Upper lobe of right lung (tissue), 1 donor: ENCODE results near the gene HDHD5. TPM values are rescaled to one million over a fixed set of nuclear protein-coding genes. Genes with fewer than 3 reads are reported as not detected.

Experiments
- ATAC-seq: fragments of 200-7000 bp; cut with Tn5 transposase; one replicate; pipeline ENCODE4 v1.9.1; 2020; ENCODE audit warnings: mild to moderate bottlenecking, moderate library complexity
- DNase-seq: peaks from one replicate; pipeline ENCODE4 v3.0.0-alpha.2; 2020
- H3K27ac ChIP-seq: fragments of 200-600 bp; one replicate; pipeline ENCODE4 v1.8.0; 2022
- H3K27me3 ChIP-seq: fragments of 200-600 bp; one replicate; pipeline ENCODE4 v1.8.0; 2022; ENCODE audit warnings: mild to moderate bottlenecking
- H3K36me3 ChIP-seq: fragments of 200-600 bp; one replicate; pipeline ENCODE4 v1.8.0; 2022
- H3K4me1 ChIP-seq: fragments of 200-600 bp; one replicate; pipeline ENCODE4 v1.8.0; 2022
- H3K4me3 ChIP-seq: fragments of 200-600 bp; one replicate; pipeline ENCODE4 v1.8.0; 2022; ENCODE audit warnings: mild to moderate bottlenecking
- H3K9me3 ChIP-seq: fragments of 200-600 bp; one replicate; pipeline ENCODE4 v1.8.0; 2022
- CTCF ChIP-seq: fragments of 200-600 bp; IDR thresholded peaks from one replicate; pipeline ENCODE4 v1.8.0; 2022; ENCODE audit warnings: antibody characterized with exemption
- intact Hi-C: fragments of 100-400 bp; cut with DNase I; formaldehyde crosslinking; loops from one replicate; pipeline ENCODE4 v1.11.0; 2022
- long read RNA-seq: library from polyadenylated mRNA; unstranded; transcript quantifications from one replicate; pipeline ENCODE4 v2.0.0, GENCODE V29; 2021
- total RNA-seq: library from RNA; stranded (reverse); fragmentation: NEBNext Ultra II Directional; extraction: Animal tissue kit (Norgen Biotek cat#: 25700); gene quantifications from one replicate; pipeline ENCODE4 v1.2.1, GENCODE V29; 2021
- donor health status: DM: no; HTN: yes; CAD: no; lungs with severe emphysema.

Gene HDHD5
- 22.7 TPM for total RNA-seq
- long read RNA-seq, transcript HDHD5-202 (8 exons, 1,799 nt) = major isoform, 45 of 85 reads
- long read RNA-seq, partial matches to known transcripts = 9 of 85 reads
- long read RNA-seq, other reads (novel, unspliced or antisense) = 30 of 85 reads

GRCh38 chr22:17158568-17159503 is at the start of gene HDHD5:
TSS of gene HDHD5 (minus strand) at chr22:17159277. CDS start at chr22:17159251, 26 bp downstream.
- H3K4me3 ChIP-seq = peak within 1 kb of the TSS; percentile 77
- intact Hi-C loops = no loop called here
- H3K27me3 ChIP-seq = no peaks in the 10 kb centered on the region
- H3K27ac ChIP-seq = peak within 1 kb of the TSS; percentile 86
- peaks cover 17% of the 10 kb centered on the region for H3K4me1 ChIP-seq
- H3K36me3 ChIP-seq = no peaks in the 10 kb centered on the region
- TF ChIP-seq CTCF = no peak
- H3K9me3 ChIP-seq = no peaks in the 10 kb centered on the region
- peak; percentile 96 for DNase-seq
- peak; percentile 95 for ATAC-seq

- Histone ChIP-seq H3K4me1 (no peaks in the 10 kb centered on the region), H3K27me3 (no peaks in the 10 kb centered on the region), H3K4me3 (no peak overlapping the region), H3K9me3 (no peaks in the 10 kb centered on the region), H3K36me3 (peaks cover 3% of the 10 kb centered on the region), H3K27ac (no peak overlapping the region)
- intact Hi-C loops = no loop called here
- ATAC-seq (peak; percentile 38), DNase-seq (no peak)
- peak; percentile 8 for TF ChIP-seq CTCF
Observed at GRCh38 chr22:17205432-17205831, 46.4 kb upstream of the HDHD5 start.

GRCh38 chr22:17201285-17201945 is 42.3 kb upstream of the HDHD5 start:
- H3K4me3 ChIP-seq = no peak overlapping the region
- intact Hi-C loops = no loop called here
- DNase-seq = no peak

GRCh38 chr22:17199003-17199731 is 40.1 kb upstream of the HDHD5 start:
- Histone ChIP-seq H3K27me3 (no peaks in the 10 kb centered on the region), H3K9me3 (no peaks in the 10 kb centered on the region), H3K27ac (peak overlapping the region; percentile 68), H3K4me3 (peak overlapping the region; percentile 33), H3K4me1 (no peaks in the 10 kb centered on the region), H3K36me3 (no peaks in the 10 kb centered on the region)
- DNase-seq = no peak
- intact Hi-C loops = no loop called here
- peak; percentile 56 for ATAC-seq
- no peak for TF ChIP-seq CTCF

More at GRCh38 chr22:17201285-17201945, 42.3 kb upstream of the HDHD5 start:
- Histone ChIP-seq H3K4me1 (no peaks in the 10 kb centered on the region), H3K9me3 (no peaks in the 10 kb centered on the region), H3K27me3 (no peaks in the 10 kb centered on the region), H3K27ac (no peak overlapping the region), H3K36me3 (no peaks in the 10 kb centered on the region)
- peak; percentile 11 for TF ChIP-seq CTCF
- no peak for ATAC-seq

- ATAC-seq = peak; percentile 53
- intact Hi-C loops = no loop called here
- Histone ChIP-seq H3K27ac (peak overlapping the region; percentile 68), H3K4me1 (no peaks in the 10 kb centered on the region), H3K27me3 (no peaks in the 10 kb centered on the region), H3K9me3 (no peaks in the 10 kb centered on the region), H3K4me3 (peak overlapping the region; percentile 33), H3K36me3 (no peaks in the 10 kb centered on the region)
- TF ChIP-seq CTCF = no peak
- DNase-seq = no peak
Observed at GRCh38 chr22:17198170-17199002, 39.3 kb upstream of the HDHD5 start.
